Pericardium fibroblast (primary cell): ENCODE results near the gene NOSIP. TPM values are rescaled to one million over a fixed set of nuclear protein-coding genes. Genes with fewer than 3 reads are reported as not detected.

Experiments
- total RNA-seq: library from RNA; depleted of rRNA; stranded (reverse); fragments of >200 nt; gene quantifications from 2 replicates; pipeline ENCODE4 v1.2.3, GENCODE V29; 2015

NOSIP gene, protein sequence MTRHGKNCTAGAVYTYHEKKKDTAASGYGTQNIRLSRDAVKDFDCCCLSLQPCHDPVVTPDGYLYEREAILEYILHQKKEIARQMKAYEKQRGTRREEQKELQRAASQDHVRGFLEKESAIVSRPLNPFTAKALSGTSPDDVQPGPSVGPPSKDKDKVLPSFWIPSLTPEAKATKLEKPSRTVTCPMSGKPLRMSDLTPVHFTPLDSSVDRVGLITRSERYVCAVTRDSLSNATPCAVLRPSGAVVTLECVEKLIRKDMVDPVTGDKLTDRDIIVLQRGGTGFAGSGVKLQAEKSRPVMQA
- 63.1 and 64.5 TPM in 2 replicates for total RNA-seq

DNA sequence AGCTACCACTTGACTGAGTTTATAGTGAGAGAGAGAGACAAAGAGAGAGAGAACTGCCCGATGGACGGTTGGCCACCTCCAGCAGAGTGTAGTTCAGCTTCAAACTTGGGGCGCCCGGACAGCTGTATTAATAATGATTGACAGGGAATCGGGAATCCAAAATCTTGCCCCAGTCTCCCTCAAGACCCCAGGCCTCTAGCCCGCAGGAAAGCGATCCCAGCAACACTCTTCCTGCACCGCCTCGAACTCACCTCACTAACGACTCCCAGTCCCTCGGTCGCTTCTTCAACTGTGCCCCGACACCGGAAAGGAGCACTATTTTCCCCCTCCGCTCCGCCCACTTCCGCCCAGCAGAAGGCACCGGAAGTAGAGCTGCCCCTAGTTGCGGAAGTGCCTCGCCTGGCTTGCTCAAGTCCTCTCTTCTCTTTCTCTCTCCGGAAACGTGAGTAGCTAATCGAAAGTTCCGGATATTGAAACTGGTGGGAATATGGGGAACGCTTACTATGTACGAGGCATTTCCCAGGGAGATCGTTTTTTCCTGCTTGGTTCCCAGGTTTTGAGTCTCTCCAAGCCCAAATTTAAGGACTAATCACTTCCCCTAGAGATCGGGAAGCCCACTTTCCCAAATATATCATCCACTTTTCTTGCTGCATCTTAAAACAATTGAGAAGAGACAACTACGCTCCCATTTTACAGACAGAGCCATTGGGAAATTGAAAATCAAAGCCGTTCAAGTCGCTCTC lies at the start of gene NOSIP:
Gene NOSIP, minus strand, starts transcription at position 293 of the 743 bp plus-strand sequence. CDS start 19,865 bp downstream, outside the sequence.

DNA sequence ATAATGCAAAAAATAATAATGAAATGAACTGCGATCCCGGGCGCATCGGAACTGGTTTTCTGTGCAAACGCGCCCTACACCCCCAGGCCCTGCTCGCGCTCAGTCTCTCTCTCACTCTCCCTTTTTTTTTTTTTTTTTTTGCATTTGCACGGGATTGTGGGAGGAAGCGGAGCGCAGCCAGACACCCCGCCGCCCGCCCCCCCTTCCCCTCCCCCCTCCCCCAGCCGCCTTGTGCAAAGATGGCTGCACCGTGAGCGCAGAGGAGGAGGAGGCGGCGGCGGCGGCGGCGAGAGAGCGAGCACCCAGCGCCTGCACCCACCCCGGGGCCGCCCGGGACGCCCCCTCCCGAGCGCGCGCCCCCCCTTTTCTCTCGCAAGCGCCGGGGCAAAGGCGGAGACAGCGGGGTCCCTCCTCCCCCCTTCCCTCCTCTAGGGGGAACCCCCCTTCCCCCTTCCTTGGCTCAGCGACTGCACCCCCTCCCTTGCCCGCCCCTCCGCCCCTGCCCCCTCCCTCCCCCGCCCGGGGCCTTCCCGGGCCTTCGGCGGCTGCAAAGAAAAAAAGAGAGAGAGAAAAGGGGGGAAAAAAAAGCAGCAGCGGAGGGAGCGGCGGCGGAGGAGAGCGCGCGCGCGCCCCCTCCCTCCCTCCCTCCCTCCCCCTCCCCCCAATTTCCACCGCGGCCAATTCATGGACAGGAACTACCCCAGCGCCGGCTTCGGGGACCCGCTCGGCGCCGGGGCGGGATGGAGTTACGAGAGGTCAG lies 10.8 kb upstream of the NOSIP start, which contains the start of gene PRR12:
Gene PRR12, plus strand, starts transcription at position 212 of the 760 bp plus-strand sequence. Its CDS starts 473 bp downstream, at position 685.

DNA sequence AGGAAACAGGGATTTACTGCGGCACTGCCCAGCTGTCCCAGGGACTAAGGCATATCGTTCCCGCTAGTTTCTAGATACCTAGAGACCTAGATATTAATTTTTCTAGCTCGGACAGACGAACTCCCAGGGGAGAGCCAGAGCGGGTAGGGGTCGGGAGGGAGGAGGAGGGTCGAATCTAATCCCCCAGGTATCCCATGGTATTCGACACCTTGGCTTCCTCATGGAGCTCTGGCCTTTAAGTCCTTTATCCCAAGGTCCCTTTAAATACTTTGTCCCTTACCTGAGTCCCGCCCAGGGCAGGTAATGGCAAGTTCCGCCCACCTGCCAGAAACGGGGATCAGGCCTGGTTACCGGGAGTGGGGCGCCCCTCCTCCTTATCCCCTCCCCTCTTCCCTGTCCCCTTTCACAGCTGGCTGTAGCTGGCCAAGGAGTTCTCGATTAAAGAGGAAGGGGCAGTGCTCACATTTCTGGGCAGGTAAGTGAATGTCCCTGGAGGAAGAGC lies 702 bp upstream of the NOSIP start, which contains the start of gene PRRG2:
Gene PRRG2, plus strand, starts transcription at position 310 of the 502 bp plus-strand sequence. CDS start 1,904 bp downstream, outside the sequence.

Other genes with a start within 250 kb of the NOSIP start
- not detected in 2 replicates for gene CD37, start 245.2 kb downstream of the NOSIP start, total RNA-seq
- 33.3 and 35.7 TPM in 2 replicates for gene TEAD2, start 218.1 kb downstream of the NOSIP start, total RNA-seq
- gene DKKL1, start 216.7 kb downstream of the NOSIP start, total RNA-seq, result 0.70 TPM in 1 of 2 replicates, not detected in the other
- not detected in 2 replicates for gene KASH5, start 192.3 kb downstream of the NOSIP start, total RNA-seq
- gene PTH2, start 157.1 kb downstream of the NOSIP start, total RNA-seq, result not detected in 2 replicates
- not detected in 2 replicates for gene GFY, start 155.2 kb downstream of the NOSIP start, total RNA-seq
- not detected in 2 replicates for gene SLC17A7, start 139.0 kb downstream of the NOSIP start, total RNA-seq
- gene PIH1D1, start 128.7 kb downstream of the NOSIP start, total RNA-seq, result 52.9 and 75.9 TPM in 2 replicates
- 25.3 and 36.2 TPM in 2 replicates for gene ALDH16A1, start 127.3 kb downstream of the NOSIP start, total RNA-seq
- 2.6 and 3.3 TPM in 2 replicates for gene FLT3LG, start 106.3 kb downstream of the NOSIP start, total RNA-seq
- 4,979 and 5,980 TPM in 2 replicates for gene RPL13A, start 92.9 kb downstream of the NOSIP start, total RNA-seq
- gene RPS11, start 84.1 kb downstream of the NOSIP start, total RNA-seq, result 4,757 and 6,131 TPM in 2 replicates
- gene FCGRT, start 67.9 kb downstream of the NOSIP start, total RNA-seq, result 117 and 185 TPM in 2 replicates
- gene RCN3, start 52.6 kb downstream of the NOSIP start, total RNA-seq, result 161 and 237 TPM in 2 replicates
- gene PRRG2, start 760 bp upstream of the NOSIP start, total RNA-seq, result 0.09 TPM in 1 of 2 replicates, not detected in the other
- gene PRR12, start 10.6 kb upstream of the NOSIP start, total RNA-seq, result 6.9 and 8.0 TPM in 2 replicates
- gene RRAS, start 59.6 kb upstream of the NOSIP start, total RNA-seq, result 93.1 and 141 TPM in 2 replicates
- gene SCAF1, start 61.7 kb upstream of the NOSIP start, total RNA-seq, result 31.8 and 47.6 TPM in 2 replicates
- 33.0 and 39.3 TPM in 2 replicates for gene IRF3, start 85.3 kb upstream of the NOSIP start, total RNA-seq
- 4.9 and 19.4 TPM in 2 replicates for gene BCL2L12, start 85.4 kb upstream of the NOSIP start, total RNA-seq
- gene PRMT1, start 96.7 kb upstream of the NOSIP start, total RNA-seq, result 165 and 173 TPM in 2 replicates
- 0.12 and 0.26 TPM in 2 replicates for gene ADM5, start 109.0 kb upstream of the NOSIP start, total RNA-seq
- gene CPT1C, start 110.6 kb upstream of the NOSIP start, total RNA-seq, result 11.0 and 14.8 TPM in 2 replicates
- gene TSKS, start 182.8 kb upstream of the NOSIP start, total RNA-seq, result 0.47 and 3.6 TPM in 2 replicates
- 174 and 177 TPM in 2 replicates for gene AP2A1, start 186.4 kb upstream of the NOSIP start, total RNA-seq
- 12.3 and 24.7 TPM in 2 replicates for gene FUZ, start 232.7 kb upstream of the NOSIP start, total RNA-seq
- 22.5 and 23.3 TPM in 2 replicates for gene MED25, start 237.7 kb upstream of the NOSIP start, total RNA-seq